ENCODE results near the gene CNOT4. TPM values are rescaled to one million over a fixed set of nuclear protein-coding genes. Genes with fewer than 3 reads are reported as not detected.

The CNOT4 gene
- total RNA-seq, 1 experiment from 2014 or later, result 25.8 TPM

GRCh38 chr7:135333200-135333599, 176.7 kb downstream of the CNOT4 start:
- no peaks in the 10 kb centered on the region for H3K9me3 ChIP-seq (ENCODE audit: insufficient read depth, low read depth)
- no peak overlapping the region for H3K4me2 ChIP-seq
- intact Hi-C loops (cut with micrococcal nuclease; ENCODE audit: unreplicated experiment), result no loop called here
- H3F3A ChIP-seq (ENCODE audit: insufficient read depth, low read depth), result no peaks in the 10 kb centered on the region
- CTCF ChIA-PET, result no interaction called here
- H3K27me3 ChIP-seq (ENCODE audit: insufficient read depth, low read depth), result peaks cover 12% of the 10 kb centered on the region
- no peak overlapping the region for H2AFZ ChIP-seq
- BruUV-seq (replicated peaks), result no TSS peak
- no peaks in the 10 kb centered on the region for H4K20me1 ChIP-seq (ENCODE audit: insufficient read depth)
- no peak overlapping the region for H3K27ac ChIP-seq
- POLR2A ChIA-PET (ENCODE audit: unreplicated experiment), result no interaction called here
- no peaks in the 10 kb centered on the region for H3K36me3 ChIP-seq (ENCODE audit: low read depth)
- H3K4me1 ChIP-seq (replicated peaks; ENCODE audit: insufficient read depth), result no peaks in the 10 kb centered on the region
- no peak for TF ChIP-seq EZH2 (IDR thresholded peaks at IDR 0.05; ENCODE audit: low read depth)
- TF ChIP-seq, protein P1, sequence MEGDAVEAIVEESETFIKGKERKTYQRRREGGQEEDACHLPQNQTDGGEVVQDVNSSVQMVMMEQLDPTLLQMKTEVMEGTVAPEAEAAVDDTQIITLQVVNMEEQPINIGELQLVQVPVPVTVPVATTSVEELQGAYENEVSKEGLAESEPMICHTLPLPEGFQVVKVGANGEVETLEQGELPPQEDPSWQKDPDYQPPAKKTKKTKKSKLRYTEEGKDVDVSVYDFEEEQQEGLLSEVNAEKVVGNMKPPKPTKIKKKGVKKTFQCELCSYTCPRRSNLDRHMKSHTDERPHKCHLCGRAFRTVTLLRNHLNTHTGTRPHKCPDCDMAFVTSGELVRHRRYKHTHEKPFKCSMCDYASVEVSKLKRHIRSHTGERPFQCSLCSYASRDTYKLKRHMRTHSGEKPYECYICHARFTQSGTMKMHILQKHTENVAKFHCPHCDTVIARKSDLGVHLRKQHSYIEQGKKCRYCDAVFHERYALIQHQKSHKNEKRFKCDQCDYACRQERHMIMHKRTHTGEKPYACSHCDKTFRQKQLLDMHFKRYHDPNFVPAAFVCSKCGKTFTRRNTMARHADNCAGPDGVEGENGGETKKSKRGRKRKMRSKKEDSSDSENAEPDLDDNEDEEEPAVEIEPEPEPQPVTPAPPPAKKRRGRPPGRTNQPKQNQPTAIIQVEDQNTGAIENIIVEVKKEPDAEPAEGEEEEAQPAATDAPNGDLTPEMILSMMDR (conservative IDR thresholded peaks at IDR 0.05), result no peak
- H3K4me3 ChIP-seq, result no peak overlapping the region
- H3K9me2 ChIP-seq (ENCODE audit: insufficient read depth), result no peaks in the 10 kb centered on the region
- no peaks in the 10 kb centered on the region for H3K79me2 ChIP-seq (ENCODE audit: low read depth)
- DNase-seq, result no peak

- Histone ChIP-seq H3K4me3 (no peak overlapping the region), H3K4me2 (no peak overlapping the region), H2AFZ (no peak overlapping the region), H3K9me3 (ENCODE audit: insufficient read depth, low read depth) (no peaks in the 10 kb centered on the region), H3F3A (ENCODE audit: insufficient read depth, low read depth) (no peaks in the 10 kb centered on the region), H3K27me3 (ENCODE audit: insufficient read depth, low read depth) (peaks cover 22% of the 10 kb centered on the region), H3K79me2 (ENCODE audit: low read depth) (no peaks in the 10 kb centered on the region), H4K20me1 (ENCODE audit: insufficient read depth) (no peaks in the 10 kb centered on the region), H3K9me2 (ENCODE audit: insufficient read depth) (no peaks in the 10 kb centered on the region), H3K27ac (no peak overlapping the region), H3K4me1 (replicated peaks; ENCODE audit: insufficient read depth) (no peaks in the 10 kb centered on the region), H3K36me3 (ENCODE audit: low read depth) (no peaks in the 10 kb centered on the region)
- no TSS peak for BruUV-seq (replicated peaks)
- TF ChIP-seq, protein P1 (conservative IDR thresholded peaks at IDR 0.05), result no peak
- TF ChIP-seq EZH2 (IDR thresholded peaks at IDR 0.05; ENCODE audit: low read depth), result no peak
- CTCF ChIA-PET, result no interaction called here
- intact Hi-C loops (cut with micrococcal nuclease; ENCODE audit: unreplicated experiment), result no loop called here
- POLR2A ChIA-PET (ENCODE audit: unreplicated experiment), result no interaction called here
- DNase-seq, result no peak
Measured at GRCh38 chr7:135330088-135330487, 179.8 kb downstream of the CNOT4 start.

DNA sequence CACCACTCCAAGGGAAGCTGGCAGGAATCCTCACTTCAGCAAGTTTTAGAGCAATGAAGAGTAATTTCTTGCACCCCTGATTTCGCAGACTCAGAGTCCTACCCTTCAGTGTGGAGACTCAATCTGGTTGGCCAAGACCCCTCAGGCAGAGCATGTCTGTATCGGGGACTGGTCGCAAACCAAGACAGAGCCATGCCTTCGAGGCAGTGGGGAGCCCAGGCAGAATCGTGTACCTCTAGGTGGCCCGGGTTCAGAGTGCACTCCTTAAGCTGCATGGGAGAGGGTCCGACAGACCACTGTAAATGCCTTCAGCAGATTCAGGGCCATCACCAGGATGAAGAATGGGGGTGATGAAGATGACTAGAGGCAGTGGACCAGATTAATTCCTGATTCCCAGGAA, 181.4 kb downstream of the CNOT4 start:
- no peaks in the 10 kb centered on the region for H3K36me3 ChIP-seq (ENCODE audit: low read depth)
- no peaks in the 10 kb centered on the region for H4K20me1 ChIP-seq (ENCODE audit: insufficient read depth)
- intact Hi-C loops (cut with micrococcal nuclease; ENCODE audit: unreplicated experiment), result no loop called here
- ChIA-PET CTCF (no interaction called here), POLR2A (ENCODE audit: unreplicated experiment) (no interaction called here)
- no peak overlapping the region for H3K4me2 ChIP-seq
- no TSS peak for BruUV-seq (replicated peaks)
- H3K79me2 ChIP-seq (ENCODE audit: low read depth), result no peaks in the 10 kb centered on the region
- no peak overlapping the region for H3K4me3 ChIP-seq
- no peak overlapping the region for H2AFZ ChIP-seq
- H3F3A ChIP-seq (ENCODE audit: insufficient read depth, low read depth), result no peaks in the 10 kb centered on the region
- no peaks in the 10 kb centered on the region for H3K9me2 ChIP-seq (ENCODE audit: insufficient read depth)
- TF ChIP-seq, protein P1 (conservative IDR thresholded peaks at IDR 0.05), result no peak
- no peak for TF ChIP-seq EZH2 (IDR thresholded peaks at IDR 0.05; ENCODE audit: low read depth)
- no peaks in the 10 kb centered on the region for H3K9me3 ChIP-seq (ENCODE audit: insufficient read depth, low read depth)
- H3K4me1 ChIP-seq (replicated peaks; ENCODE audit: insufficient read depth), result no peaks in the 10 kb centered on the region
- no peak for DNase-seq
- H3K27ac ChIP-seq, result no peak overlapping the region
- peaks cover 22% of the 10 kb centered on the region for H3K27me3 ChIP-seq (ENCODE audit: insufficient read depth, low read depth)

Measured in PC-9 (cell line).